ENCODE results near the gene PEX14.
A peak's percentile ranks its signal among the peaks of the same experiment; 100 is the strongest.

The PEX14 gene

DNA sequence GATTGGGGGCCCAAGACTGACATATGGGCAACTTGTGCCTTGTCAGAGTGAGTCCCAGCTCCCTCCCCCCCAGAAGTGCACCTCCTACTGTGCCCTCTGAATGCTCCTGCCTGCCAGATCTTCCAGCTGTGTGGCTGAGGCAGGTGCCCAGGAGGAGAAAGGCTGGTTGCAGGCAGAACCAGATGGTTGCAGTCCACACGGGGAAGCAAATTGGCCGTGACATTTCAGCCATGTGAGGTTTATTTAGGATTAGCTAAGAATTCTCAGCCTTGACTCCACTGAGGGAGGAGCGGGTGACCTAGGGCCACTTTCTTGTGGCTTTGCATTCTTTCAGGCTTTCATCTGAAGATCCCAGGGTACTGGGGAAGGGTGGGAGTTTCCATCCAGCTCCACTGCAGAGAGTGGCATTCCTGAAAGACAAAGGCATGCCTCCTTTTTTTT, 33.8 kb downstream of the PEX14 start:
- peaks cover 7% of the 10 kb centered on the region for H3K4me1 ChIP-seq (ENCODE audit: insufficient read depth, insufficient read length)
- DNase-seq (ENCODE audit: low read depth, low spot score) = peak; percentile 75

DNA sequence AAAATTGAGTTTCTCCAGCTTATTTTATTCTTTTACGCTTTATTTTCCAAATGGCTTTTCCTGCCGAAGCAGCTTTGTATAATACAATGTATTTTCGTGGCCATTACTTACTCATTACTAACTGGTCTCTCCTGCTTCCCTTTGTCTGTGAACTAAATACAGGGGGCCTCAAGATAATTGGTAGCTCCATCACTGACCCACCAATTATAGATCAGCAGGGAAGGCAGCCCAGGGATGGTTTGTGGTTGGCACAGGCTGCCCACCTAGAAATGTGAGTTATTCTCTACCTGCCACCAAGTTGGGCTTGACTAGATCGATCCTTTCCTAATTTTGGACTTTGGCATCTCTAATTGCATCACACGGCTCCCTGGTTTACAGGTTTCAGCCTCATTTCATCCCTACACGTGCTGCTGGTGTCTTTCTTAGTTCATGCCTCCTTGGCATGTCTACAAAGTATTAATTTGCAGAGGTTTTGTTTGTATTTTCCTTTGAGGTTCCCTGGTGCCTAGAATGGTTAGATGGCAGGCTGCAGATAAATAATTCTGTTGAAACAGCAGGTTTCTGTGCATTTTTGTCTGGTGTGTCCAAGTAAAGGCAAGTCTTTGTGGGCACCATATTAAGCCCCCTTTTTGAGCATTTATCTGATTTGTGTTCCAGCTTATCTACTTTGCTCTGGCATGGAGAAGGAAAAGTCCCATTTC, 35.2 kb downstream of the PEX14 start:
- Histone ChIP-seq H3K27me3 (ENCODE audit: insufficient read depth, insufficient read length) (no peaks in the 10 kb centered on the region), H3K9me3 (ENCODE audit: insufficient read depth, low read length) (no peaks in the 10 kb centered on the region), H3K4me1 (ENCODE audit: insufficient read depth, insufficient read length) (peaks cover 7% of the 10 kb centered on the region), H3K36me3 (ENCODE audit: insufficient read depth, insufficient read length, low read length) (peaks cover 2% of the 10 kb centered on the region), H3K4me3 (ENCODE audit: insufficient read length, low read depth) (no peak overlapping the region), H3K9ac (ENCODE audit: insufficient read length, low read depth) (no peak overlapping the region)
- TF ChIP-seq SUZ12 (IDR thresholded peaks at IDR 0.05; ENCODE audit: extremely low read depth, insufficient read depth, insufficient read length) (no peak), YY1 (IDR thresholded peaks at IDR 0.05; ENCODE audit: insufficient read depth, insufficient read length) (no peak), ZNF274 (IDR thresholded peaks at IDR 0.05; ENCODE audit: low read depth, low read length) (no peak)
- DNase-seq (ENCODE audit: low read depth, low spot score) = no peak

More for the DNA sequence above, 33.8 kb downstream of the PEX14 start:
- TF ChIP-seq ZNF274 (IDR thresholded peaks at IDR 0.05; ENCODE audit: low read depth, low read length) (no peak), SUZ12 (IDR thresholded peaks at IDR 0.05; ENCODE audit: extremely low read depth, insufficient read depth, insufficient read length) (no peak)
- H3K36me3 ChIP-seq (ENCODE audit: insufficient read depth, insufficient read length, low read length) = peaks cover 2% of the 10 kb centered on the region
- H3K27me3 ChIP-seq (ENCODE audit: insufficient read depth, insufficient read length) = no peaks in the 10 kb centered on the region
- H3K9ac ChIP-seq (ENCODE audit: insufficient read length, low read depth) = no peak overlapping the region
- no peak overlapping the region for H3K4me3 ChIP-seq (ENCODE audit: insufficient read length, low read depth)
- no peaks in the 10 kb centered on the region for H3K9me3 ChIP-seq (ENCODE audit: insufficient read depth, low read length)

DNA sequence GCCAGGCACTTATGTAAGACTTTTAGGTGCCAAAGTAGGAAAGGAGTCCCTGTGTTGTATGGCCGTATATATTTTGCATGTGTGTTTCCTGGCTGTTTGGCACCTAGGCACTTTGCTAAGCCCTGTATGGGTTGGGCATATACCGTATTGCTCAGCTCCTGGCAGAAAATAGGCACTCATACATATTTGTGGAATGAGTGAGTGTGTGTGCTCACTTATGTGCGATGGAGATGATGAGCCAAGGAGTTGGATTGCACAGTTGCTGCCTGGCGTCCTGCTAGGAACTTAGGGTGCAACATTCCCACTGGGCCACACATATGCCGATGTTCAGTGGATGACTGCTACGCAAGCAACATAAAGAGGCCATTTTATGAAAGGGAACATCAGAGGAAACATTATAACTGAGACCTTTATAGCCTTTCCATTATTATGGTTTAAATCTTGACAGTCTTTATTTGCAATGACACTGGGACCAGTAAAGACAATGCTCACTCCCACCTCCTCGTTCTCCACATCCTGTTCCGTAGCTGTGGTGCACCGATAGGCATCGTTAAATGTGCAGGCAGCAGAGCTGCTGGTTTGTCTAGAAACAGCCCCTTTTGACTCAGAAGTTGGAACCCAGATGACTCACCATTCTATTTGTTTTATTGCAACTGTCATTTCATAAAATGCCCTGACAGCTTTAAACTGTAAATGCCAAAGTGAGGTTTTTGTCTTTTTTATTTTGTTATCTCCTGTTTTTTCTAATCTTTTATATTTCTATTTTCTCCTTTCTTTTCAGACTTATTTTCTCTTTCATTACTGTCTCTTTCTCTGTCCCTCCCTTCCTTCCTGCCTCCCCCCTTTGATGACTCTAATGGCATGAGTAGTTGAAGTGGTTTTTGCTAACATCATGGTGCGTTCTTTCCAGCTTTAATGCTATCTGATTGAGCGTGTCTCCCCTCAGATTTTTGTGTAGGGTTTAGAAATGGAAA, 36.1 kb downstream of the PEX14 start:
- Histone ChIP-seq H3K36me3 (ENCODE audit: insufficient read depth, insufficient read length, low read length) (peaks cover 2% of the 10 kb centered on the region), H3K9ac (ENCODE audit: insufficient read length, low read depth) (no peak overlapping the region), H3K4me1 (ENCODE audit: insufficient read depth, insufficient read length) (peaks cover 7% of the 10 kb centered on the region), H3K27me3 (ENCODE audit: insufficient read depth, insufficient read length) (no peaks in the 10 kb centered on the region), H3K4me3 (ENCODE audit: insufficient read length, low read depth) (no peak overlapping the region), H3K9me3 (ENCODE audit: insufficient read depth, low read length) (no peaks in the 10 kb centered on the region)
- no peak for TF ChIP-seq SUZ12 (IDR thresholded peaks at IDR 0.05; ENCODE audit: extremely low read depth, insufficient read depth, insufficient read length)
- TF ChIP-seq ZNF274 (IDR thresholded peaks at IDR 0.05; ENCODE audit: low read depth, low read length) = no peak
- TF ChIP-seq YY1 (IDR thresholded peaks at IDR 0.05; ENCODE audit: insufficient read depth, insufficient read length) = no peak
- no peak for DNase-seq (ENCODE audit: low read depth, low spot score)

DNA sequence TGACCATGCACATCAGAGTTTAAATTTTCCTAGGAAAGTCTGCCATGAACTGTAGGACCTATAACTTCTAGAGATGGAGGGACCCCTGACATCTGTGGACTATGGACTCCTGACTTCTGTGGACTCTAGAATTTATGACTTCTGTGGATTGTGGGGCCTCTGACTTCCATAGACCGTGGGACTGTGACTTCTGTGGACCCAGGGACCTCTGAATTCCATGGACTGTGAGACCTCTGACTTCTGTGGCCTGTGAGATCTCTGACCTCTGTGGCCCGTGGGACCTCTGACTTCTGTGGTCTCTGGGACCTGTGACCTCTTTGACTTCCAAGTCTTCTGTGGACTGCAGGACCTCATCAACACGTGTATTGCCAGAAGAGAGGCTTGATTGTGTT, 36.7 kb downstream of the PEX14 start:
- no peak for DNase-seq (ENCODE audit: low read depth, low spot score)
- Histone ChIP-seq H3K27me3 (ENCODE audit: insufficient read depth, insufficient read length) (no peaks in the 10 kb centered on the region), H3K9ac (ENCODE audit: insufficient read length, low read depth) (no peak overlapping the region), H3K36me3 (ENCODE audit: insufficient read depth, insufficient read length, low read length) (peaks cover 2% of the 10 kb centered on the region), H3K9me3 (ENCODE audit: insufficient read depth, low read length) (no peaks in the 10 kb centered on the region), H3K4me3 (ENCODE audit: insufficient read length, low read depth) (no peak overlapping the region), H3K4me1 (ENCODE audit: insufficient read depth, insufficient read length) (peaks cover 7% of the 10 kb centered on the region)
- no peak for TF ChIP-seq YY1 (IDR thresholded peaks at IDR 0.05; ENCODE audit: insufficient read depth, insufficient read length)
- no peak for TF ChIP-seq SUZ12 (IDR thresholded peaks at IDR 0.05; ENCODE audit: extremely low read depth, insufficient read depth, insufficient read length)
- no peak for TF ChIP-seq ZNF274 (IDR thresholded peaks at IDR 0.05; ENCODE audit: low read depth, low read length)

DNA sequence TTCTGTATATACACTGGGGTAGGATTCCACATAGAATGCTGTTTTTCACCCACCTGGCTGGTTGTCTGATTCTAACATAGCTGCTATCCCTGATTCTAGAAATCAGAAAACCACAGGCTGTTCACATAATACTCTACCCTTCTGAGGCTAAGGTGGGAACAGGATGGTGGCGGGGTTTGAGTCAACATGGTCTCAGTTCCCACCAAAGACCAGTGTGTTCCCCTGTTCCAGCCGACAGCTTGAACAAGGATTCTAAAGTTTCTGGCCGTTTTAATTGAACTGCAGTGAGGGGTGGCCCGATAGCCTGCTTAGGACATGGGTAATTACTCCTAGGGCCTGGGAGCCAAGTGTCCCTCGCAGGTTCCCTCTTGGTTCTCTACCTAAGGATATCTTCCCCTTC, 38.4 kb downstream of the PEX14 start:
- Histone ChIP-seq H3K36me3 (ENCODE audit: insufficient read depth, insufficient read length, low read length) (peaks cover 2% of the 10 kb centered on the region), H3K9ac (ENCODE audit: insufficient read length, low read depth) (no peak overlapping the region), H3K27me3 (ENCODE audit: insufficient read depth, insufficient read length) (no peaks in the 10 kb centered on the region), H3K4me1 (ENCODE audit: insufficient read depth, insufficient read length) (peaks cover 10% of the 10 kb centered on the region), H3K4me3 (ENCODE audit: insufficient read length, low read depth) (no peak overlapping the region), H3K9me3 (ENCODE audit: insufficient read depth, low read length) (no peaks in the 10 kb centered on the region)
- TF ChIP-seq SUZ12 (IDR thresholded peaks at IDR 0.05; ENCODE audit: extremely low read depth, insufficient read depth, insufficient read length) (no peak), YY1 (IDR thresholded peaks at IDR 0.05; ENCODE audit: insufficient read depth, insufficient read length) (no peak), ZNF274 (IDR thresholded peaks at IDR 0.05; ENCODE audit: low read depth, low read length) (no peak)
- DNase-seq (ENCODE audit: low read depth, low spot score) = no peak

DNA sequence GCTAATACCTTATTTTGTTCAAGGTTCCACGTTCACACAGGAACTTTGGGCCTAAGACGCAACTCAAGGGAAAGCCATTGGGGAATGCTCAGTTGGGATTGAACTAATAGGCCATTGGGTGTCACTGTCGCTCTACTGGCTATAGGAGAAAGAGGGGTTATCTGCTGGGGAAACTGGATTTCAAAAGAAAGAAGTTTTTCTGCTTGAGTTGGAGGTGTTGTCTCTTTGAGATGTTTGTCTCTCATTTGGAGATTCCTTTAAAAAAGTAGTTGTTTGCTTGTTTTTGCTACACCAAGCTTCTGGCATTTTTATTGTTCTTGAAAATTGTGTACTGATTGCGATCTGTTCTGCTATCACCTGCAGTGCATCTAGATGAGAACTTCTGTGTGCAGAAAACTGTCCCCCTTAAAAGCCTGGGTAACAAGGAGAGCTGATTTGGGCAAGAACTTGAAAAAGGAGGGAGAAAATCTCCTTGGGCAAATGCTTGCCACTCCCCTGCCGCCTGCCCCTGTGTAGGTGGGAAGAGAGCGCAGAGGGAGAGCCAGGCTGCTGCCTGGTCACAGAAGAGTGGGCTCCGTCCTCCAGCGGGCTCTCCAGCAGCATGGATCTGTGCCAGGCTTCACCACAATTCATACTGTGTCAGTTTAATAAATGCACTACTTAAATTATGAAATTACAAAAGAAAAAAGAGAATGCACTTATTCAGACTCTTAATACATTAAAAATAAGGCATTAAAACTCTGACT, 39.9 kb downstream of the PEX14 start:
- peaks cover 2% of the 10 kb centered on the region for H3K36me3 ChIP-seq (ENCODE audit: insufficient read depth, insufficient read length, low read length)
- no peak for TF ChIP-seq ZNF274 (IDR thresholded peaks at IDR 0.05; ENCODE audit: low read depth, low read length)
- no peak for TF ChIP-seq YY1 (IDR thresholded peaks at IDR 0.05; ENCODE audit: insufficient read depth, insufficient read length)
- no peak for TF ChIP-seq SUZ12 (IDR thresholded peaks at IDR 0.05; ENCODE audit: extremely low read depth, insufficient read depth, insufficient read length)
- peak overlapping the region; percentile 56 for H3K9ac ChIP-seq (ENCODE audit: insufficient read length, low read depth)
- H3K27me3 ChIP-seq (ENCODE audit: insufficient read depth, insufficient read length) = no peaks in the 10 kb centered on the region
- no peak overlapping the region for H3K4me3 ChIP-seq (ENCODE audit: insufficient read length, low read depth)
- H3K9me3 ChIP-seq (ENCODE audit: insufficient read depth, low read length) = no peaks in the 10 kb centered on the region
- peaks cover 10% of the 10 kb centered on the region for H3K4me1 ChIP-seq (ENCODE audit: insufficient read depth, insufficient read length)
- DNase-seq (ENCODE audit: low read depth, low spot score) = no peak

All from NT2/D1 (cell line).